ENCODE data around the gene NANP.

- TF ChIP-seq CTCF (IDR thresholded peaks at IDR 0.05; ENCODE audit: low read depth, low read length) (no peak), EZH2phosphoT487 (IDR thresholded peaks at IDR 0.05; ENCODE audit: low read depth) (no peak)
These were observed 48.9 kb upstream of the NANP start for GRCh38 chr20:25672659-25673235.

Data from OCI-LY3 (cell line).